K562 (cell line): Measurements from ENCODE around the gene GET4. TPM values are rescaled to one million over a fixed set of nuclear protein-coding genes. Genes with fewer than 3 reads are reported as not detected.

Experiments
- ATF1 ChIP-seq, 2 experiments: fragments of 450-650 bp in 1 of 2; IDR thresholded peaks; 2 replicates each; pipeline ENCODE4 v1.6.1; 2016; ENCODE audit warnings: missing compliant biosample characterization in 1 of 2, missing genetic modification characterization in 1 of 2
- CREM ChIP-seq: IDR thresholded peaks from 2 replicates; pipeline ENCODE4 v1.6.1; 2014; ENCODE audit warnings: antibody characterized with exemption, low read depth
- ELF1 ChIP-seq: fragments of 200-800 bp; sonication (Bioruptor generic); IDR thresholded peaks from 2 replicates; pipeline ENCODE4 v1.6.1; 2016; ENCODE audit warnings: missing genetic modification characterization, missing compliant biosample characterization
- EP400 ChIP-seq: fragments of 450-650 bp; IDR thresholded peaks from 2 replicates; pipeline ENCODE4 v1.6.1; 2017; ENCODE audit warnings: antibody characterized with exemption, mild to moderate bottlenecking, moderate library complexity
- ETV5 ChIP-seq: sonication (generic); formaldehyde crosslinking; IDR thresholded peaks from 2 replicates; pipeline ENCODE4 v1.4.0; 2020; ENCODE audit warnings: low read depth, mild to moderate bottlenecking, missing genetic modification reagents
- HDAC8 ChIP-seq: fragments of 450-650 bp; IDR thresholded peaks from 2 replicates; pipeline ENCODE4 v1.6.1; 2016; ENCODE audit warnings: mild to moderate bottlenecking, missing genetic modification characterization, moderate library complexity, missing compliant biosample characterization
- NEUROD1 ChIP-seq: fragments of 150-350 bp; IDR thresholded peaks from 2 replicates; pipeline ENCODE4 v1.6.1; 2014; ENCODE audit warnings: borderline replicate concordance, low read length, low read depth; ENCODE audit not compliant: partially characterized antibody
- NONO ChIP-seq, 2 experiments: fragments of 200-400 bp in 1 of 2; fragments of 450-650 bp in 1 of 2; formaldehyde crosslinking in 1 of 2; IDR thresholded peaks; 2 replicates each; pipeline ENCODE4 v1.6.1; 2017; ENCODE audit warnings: low read depth in 2 of 2, mild to moderate bottlenecking in 2 of 2, moderate library complexity in 2 of 2, low read length in 1 of 2
- SAP30 ChIP-seq: fragments of 200-600 bp; sonication (generic); IDR thresholded peaks from 2 replicates; pipeline ENCODE4 v1.6.1; 2012; ENCODE audit warnings: borderline replicate concordance, low read depth, mild to moderate bottlenecking, moderate library complexity, low read length, control low read depth, inconsistent platforms; ENCODE audit not compliant: insufficient read depth, poor library complexity, severe bottlenecking
- SMC3 ChIP-seq: conservative IDR thresholded peaks from 2 replicates; pipeline ENCODE4 v1.6.1; 2011; ENCODE audit warnings: low read depth, low read length, improper control_type of control experiment; ENCODE audit not compliant: insufficient read depth
- SP2 ChIP-seq: IDR thresholded peaks from 2 replicates; pipeline ENCODE4 v1.6.1; 2011; ENCODE audit warnings: mild to moderate bottlenecking, low read depth, low read length, moderate library complexity; ENCODE audit not compliant: poor library complexity, severe bottlenecking; ENCODE audit errors: extremely low read depth
- SRF ChIP-seq, 2 experiments: fragments of 250-450, 450-650 bp in 1 of 2; sonication (Bioruptor Pico) in 1 of 2; sonication (generic) in 1 of 2; formaldehyde crosslinking; IDR thresholded peaks; 2 replicates each; pipeline versions ENCODE4 v1.5.0 to v1.5.1; 2020 to 2022; ENCODE audit warnings: mild to moderate bottlenecking in 1 of 2, missing genetic modification reagents in 1 of 2
- ZNF134 ChIP-seq: fragments of 250-450 bp; sonication (Bioruptor Pico); conservative IDR thresholded peaks from 2 replicates; pipeline ENCODE4 v1.4.0; 2020
- polyA plus RNA-seq, 8 experiments: library from polyadenylated mRNA; depleted of rRNA in 4 of 8; stranded (reverse) in 5 of 8; unstranded in 3 of 8; fragments of >200 nt; fragmentation: Nextera tagmentation in 2 of 8; fragmentation: Illumina TruSeq in 1 of 8; extraction: Ambion mirVana in 2 of 8; extraction: Trizol in 1 of 8; gene quantifications; 2 replicates each; pipeline versions ENCODE4 v1.2.1 to v1.2.3, GENCODE V29; 2011 to 2014; ENCODE audit warnings: inconsistent platforms in 1 of 8, missing spikeins in 1 of 8
- total RNA-seq, 7 experiments: library from RNA; depleted of rRNA in 6 of 7; stranded (reverse); fragments of >200 nt in 6 of 7; fragmentation: Illumina TruSeq in 2 of 7; extraction: Trizol in 2 of 7; gene quantifications; 2 replicates each; pipeline versions ENCODE4 v1.2.1 to v1.2.3, GENCODE V29; 2011 to 2021; ENCODE audit warnings: low replicate concordance in 1 of 7
- TF ChIP-seq, protein P1 (sequence below), 2 experiments: IDR thresholded peaks; 2 replicates each; pipeline ENCODE4 v1.6.1; 2012; ENCODE audit warnings: improper control_type of control experiment in 2 of 2, low read depth in 2 of 2, low read length in 2 of 2, borderline replicate concordance in 1 of 2
- TF ChIP-seq, protein P2 (sequence below): fragments of 450-650 bp; formaldehyde crosslinking; IDR thresholded peaks from 2 replicates; pipeline ENCODE4 v1.4.0; 2020; ENCODE audit warnings: mild to moderate bottlenecking, moderate library complexity
- TF ChIP-seq, protein P3 (sequence below), 2 experiments: IDR thresholded peaks in 1 of 2; conservative IDR thresholded peaks in 1 of 2; 2 replicates each; pipeline ENCODE4 v1.6.1; 2016; ENCODE audit warnings: low read depth in 2 of 2, mild to moderate bottlenecking in 1 of 2, missing compliant biosample characterization in 1 of 2, missing genetic modification characterization in 1 of 2, moderate library complexity in 1 of 2

The GET4 gene
- total and polyA plus RNA-seq, 9 of the 15 experiments (the other 6 are each of a cell fraction or from before 2014, with no cell fraction given), result 0.99 to 122 (median 40.4) TPM

DNA sequence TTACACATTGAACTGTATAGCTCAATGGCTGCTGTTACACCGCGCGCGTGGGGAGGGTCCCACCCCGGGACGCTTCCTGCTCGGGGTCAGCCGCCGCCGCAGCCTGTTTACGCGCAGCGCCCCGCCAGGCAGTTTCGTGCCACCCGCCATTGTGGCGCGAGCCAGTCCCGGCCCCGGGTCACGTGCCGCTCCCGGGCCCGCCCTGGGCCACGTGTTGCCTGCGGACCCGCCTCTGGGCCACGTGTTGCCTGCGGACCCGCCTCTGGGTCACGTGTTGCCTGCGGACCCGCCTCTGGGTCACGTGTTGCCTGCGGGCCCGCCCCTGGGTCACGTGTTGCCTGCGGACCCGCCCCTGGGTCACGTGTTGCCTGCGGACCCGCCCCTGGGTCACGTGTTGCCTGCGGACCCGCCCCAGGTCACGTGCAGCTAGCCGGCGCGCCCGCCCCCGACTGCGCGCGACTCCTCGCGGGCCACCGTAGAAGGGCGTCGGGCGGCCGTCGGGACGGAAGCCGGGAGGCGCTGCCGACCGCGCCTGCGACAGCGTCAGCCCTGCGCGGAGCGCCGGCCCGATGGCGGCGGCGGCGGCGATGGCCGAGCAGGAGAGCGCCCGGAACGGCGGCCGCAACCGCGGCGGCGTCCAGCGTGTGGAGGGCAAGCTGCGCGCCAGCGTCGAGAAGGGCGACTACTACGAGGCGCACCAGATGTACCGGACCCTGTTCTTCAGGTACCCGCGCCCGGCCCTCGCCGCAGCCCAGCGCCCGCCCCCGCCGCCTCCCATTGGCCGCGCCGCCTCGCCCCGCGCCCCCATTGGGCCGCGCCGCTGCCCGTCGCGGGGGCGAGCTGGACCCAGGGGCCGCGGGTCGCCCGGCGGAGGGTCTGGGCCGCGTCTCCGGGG is at the start of gene GET4 (continued):
- TF ChIP-seq, protein P1, sequence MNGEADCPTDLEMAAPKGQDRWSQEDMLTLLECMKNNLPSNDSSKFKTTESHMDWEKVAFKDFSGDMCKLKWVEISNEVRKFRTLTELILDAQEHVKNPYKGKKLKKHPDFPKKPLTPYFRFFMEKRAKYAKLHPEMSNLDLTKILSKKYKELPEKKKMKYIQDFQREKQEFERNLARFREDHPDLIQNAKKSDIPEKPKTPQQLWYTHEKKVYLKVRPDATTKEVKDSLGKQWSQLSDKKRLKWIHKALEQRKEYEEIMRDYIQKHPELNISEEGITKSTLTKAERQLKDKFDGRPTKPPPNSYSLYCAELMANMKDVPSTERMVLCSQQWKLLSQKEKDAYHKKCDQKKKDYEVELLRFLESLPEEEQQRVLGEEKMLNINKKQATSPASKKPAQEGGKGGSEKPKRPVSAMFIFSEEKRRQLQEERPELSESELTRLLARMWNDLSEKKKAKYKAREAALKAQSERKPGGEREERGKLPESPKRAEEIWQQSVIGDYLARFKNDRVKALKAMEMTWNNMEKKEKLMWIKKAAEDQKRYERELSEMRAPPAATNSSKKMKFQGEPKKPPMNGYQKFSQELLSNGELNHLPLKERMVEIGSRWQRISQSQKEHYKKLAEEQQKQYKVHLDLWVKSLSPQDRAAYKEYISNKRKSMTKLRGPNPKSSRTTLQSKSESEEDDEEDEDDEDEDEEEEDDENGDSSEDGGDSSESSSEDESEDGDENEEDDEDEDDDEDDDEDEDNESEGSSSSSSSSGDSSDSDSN (IDR thresholded peaks at IDR 0.05; ENCODE audit: borderline replicate concordance in 1 of 2, low read depth in 2 of 2, low read length in 2 of 2), result no peak
- TF ChIP-seq, protein P2, sequence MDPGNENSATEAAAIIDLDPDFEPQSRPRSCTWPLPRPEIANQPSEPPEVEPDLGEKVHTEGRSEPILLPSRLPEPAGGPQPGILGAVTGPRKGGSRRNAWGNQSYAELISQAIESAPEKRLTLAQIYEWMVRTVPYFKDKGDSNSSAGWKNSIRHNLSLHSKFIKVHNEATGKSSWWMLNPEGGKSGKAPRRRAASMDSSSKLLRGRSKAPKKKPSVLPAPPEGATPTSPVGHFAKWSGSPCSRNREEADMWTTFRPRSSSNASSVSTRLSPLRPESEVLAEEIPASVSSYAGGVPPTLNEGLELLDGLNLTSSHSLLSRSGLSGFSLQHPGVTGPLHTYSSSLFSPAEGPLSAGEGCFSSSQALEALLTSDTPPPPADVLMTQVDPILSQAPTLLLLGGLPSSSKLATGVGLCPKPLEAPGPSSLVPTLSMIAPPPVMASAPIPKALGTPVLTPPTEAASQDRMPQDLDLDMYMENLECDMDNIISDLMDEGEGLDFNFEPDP, result no peak
- TF ChIP-seq HDAC8 (tag) (no peak), NONO (IDR thresholded peaks at IDR 0.05; ENCODE audit: low read depth in 2 of 2, low read length in 1 of 2) (peak in 1 of 2 experiments; percentile 96; a peak in 3 of 4 replicates), SRF (CRISPR knock-in tag; IDR thresholded peaks at IDR 0.05) (peak in 1 of 2 experiments; percentile 47; a peak in 1 of 4 replicates), NEUROD1 (peak; percentile 81), ATF1 (CRISPR knock-in tag; IDR thresholded peaks at IDR 0.05) (peak; percentile 48; the same call in 1 of the 2 replicates), ATF1 (tag; IDR thresholded peaks at IDR 0.05) (peak; percentile 41; the same call in 1 of the 2 replicates), CREM (peak; percentile 91), SMC3 (no peak), ZNF134 (no peak), ELF1 (tag) (peak; percentile 42), EP400 (peak; percentile 84), SAP30 (peak; percentile 33), SP2 (peak; percentile 66), ETV5 (CRISPR knock-in tag) (peak; percentile 54)
- TF ChIP-seq, protein P3, sequence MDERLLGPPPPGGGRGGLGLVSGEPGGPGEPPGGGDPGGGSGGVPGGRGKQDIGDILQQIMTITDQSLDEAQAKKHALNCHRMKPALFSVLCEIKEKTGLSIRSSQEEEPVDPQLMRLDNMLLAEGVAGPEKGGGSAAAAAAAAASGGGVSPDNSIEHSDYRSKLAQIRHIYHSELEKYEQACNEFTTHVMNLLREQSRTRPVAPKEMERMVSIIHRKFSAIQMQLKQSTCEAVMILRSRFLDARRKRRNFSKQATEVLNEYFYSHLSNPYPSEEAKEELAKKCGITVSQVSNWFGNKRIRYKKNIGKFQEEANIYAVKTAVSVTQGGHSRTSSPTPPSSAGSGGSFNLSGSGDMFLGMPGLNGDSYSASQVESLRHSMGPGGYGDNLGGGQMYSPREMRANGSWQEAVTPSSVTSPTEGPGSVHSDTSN (CRISPR knock-in tag; IDR thresholded peaks at IDR 0.05; ENCODE audit: low read depth), result no peak; the same call in 1 of the 2 replicates
- TF ChIP-seq, protein P3 (tag; conservative IDR thresholded peaks at IDR 0.05; ENCODE audit: low read depth), result no peak
